GM19099 (cell line): Measurements from ENCODE around the gene SORL1.

ENCODE experiments used
- POLR2A ChIP-seq: IDR thresholded peaks from 3 replicates; pipeline ENCODE4 v1.6.1; 2011; ENCODE audit warnings: low read depth; ENCODE audit not compliant: insufficient read length; ENCODE audit errors: extremely low read depth

Gene SORL1

DNA sequence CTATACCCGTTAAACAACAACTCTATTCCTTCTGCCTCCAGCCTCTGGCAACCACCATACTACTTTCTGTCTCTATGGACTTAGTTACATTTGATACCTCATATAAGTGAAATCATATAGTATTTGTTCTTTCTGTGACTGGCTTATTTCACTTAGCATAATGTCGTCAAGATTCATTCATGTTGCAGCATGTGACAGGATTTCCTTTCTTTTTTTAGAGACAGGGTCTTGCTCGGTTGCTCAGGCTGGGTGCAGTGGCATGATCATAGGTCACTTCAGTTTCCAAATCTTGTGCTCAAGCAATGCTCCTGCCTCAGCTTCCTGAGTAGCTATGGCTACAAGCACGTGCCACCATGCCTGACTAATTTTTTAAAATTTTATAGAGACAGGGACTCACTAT, 29.4 kb upstream of the SORL1 start:
- TF ChIP-seq POLR2A, result no peak

DNA sequence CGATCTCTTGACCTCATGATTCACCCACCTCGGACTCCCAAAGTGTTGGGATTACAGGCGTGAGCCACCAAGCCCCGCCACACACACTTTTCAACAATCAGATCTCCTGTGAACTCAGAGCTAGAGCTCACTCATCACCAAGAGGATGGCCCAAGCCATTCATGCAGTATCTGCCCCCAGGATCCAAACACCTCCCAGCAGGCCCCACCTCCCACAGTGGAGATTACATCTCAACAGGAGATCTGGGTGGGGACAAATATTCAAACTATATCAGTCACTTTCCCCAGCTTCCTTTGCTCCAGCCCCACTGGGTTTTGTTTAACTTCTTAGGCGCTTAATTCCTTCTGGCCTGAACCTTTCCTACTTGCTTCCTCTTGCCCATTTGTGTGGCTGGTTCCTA, 26.3 kb upstream of the SORL1 start:
- no peak for TF ChIP-seq POLR2A

DNA sequence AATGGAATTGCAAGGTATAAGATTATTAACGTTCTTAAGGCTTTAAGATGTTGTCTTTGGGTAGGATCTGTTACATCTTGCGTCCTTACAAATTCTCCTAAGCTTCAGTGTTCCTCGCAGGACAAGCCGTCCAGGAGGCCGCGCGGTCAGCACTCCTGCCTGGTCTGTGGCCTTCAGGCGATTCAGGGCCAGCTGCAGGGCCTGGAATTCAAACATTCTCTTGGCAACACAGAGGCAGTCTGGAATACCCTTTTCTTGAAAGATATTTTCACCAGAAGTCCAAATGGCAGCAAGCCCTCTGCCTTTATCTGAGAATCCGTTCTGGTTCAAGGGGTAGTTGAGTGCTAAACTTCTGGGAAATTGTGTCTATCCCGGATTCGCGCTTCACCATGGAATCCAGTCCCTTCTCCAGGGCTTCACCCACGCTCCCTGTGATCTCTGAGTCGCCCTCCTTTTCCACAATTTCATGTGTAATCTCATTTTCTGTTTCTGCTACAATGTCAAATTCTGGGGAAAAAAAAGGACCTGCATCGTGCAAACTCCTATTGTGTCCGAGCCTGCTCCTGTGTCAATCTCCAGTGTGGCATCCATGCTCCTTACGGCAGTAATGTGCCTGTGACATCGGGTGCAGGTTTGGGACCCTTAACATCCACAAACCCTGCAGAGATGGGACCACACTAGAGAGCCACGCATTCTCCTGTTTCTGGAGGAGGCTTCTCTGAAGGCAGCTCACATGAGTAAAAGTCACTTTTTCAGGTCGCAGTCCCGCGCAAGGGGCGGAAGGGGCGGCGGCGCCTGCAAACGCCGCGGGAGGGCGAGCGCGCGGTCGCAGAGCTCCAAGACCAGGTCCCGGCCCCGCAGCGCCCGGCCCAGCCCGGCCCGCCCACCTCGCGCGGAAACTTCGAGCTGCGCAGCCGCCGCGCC, 25.4 kb upstream of the SORL1 start:
- TF ChIP-seq POLR2A, result no peak

DNA sequence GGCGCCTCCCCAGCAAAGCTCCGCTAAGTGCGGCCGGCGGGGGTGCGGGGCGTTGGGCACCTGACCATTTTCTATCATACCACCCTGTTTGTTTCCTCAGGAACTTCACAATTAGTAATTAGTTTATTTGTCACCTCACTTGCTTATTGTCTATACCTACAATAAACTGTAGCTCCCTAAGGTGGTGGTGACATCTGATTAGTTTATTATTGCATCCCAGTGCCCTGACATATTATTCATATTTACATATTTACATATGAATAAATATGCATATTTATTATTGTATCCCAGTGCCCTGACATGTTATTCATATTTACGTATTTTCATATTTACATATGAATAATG, 24.7 kb upstream of the SORL1 start:
- TF ChIP-seq POLR2A, result no peak

DNA sequence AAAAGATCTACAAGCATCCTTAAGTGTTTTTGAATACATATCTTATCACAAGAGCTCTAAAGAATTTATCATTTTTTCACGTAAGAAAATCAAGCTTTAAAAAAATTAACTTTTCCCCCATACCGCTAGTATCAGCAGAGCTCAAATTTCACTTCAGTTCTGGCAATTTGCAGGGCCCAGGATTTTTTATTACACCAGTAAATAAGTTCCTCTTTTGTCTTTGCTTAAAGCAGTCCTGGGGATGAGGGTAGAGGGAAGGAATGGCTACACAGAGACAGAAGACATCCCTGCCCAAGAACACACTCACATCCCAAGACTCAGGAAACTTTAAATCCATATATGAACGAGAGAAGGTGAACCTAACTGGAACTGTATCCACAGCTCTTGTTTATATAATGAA, 22.6 kb upstream of the SORL1 start:
- TF ChIP-seq POLR2A, result no peak

DNA sequence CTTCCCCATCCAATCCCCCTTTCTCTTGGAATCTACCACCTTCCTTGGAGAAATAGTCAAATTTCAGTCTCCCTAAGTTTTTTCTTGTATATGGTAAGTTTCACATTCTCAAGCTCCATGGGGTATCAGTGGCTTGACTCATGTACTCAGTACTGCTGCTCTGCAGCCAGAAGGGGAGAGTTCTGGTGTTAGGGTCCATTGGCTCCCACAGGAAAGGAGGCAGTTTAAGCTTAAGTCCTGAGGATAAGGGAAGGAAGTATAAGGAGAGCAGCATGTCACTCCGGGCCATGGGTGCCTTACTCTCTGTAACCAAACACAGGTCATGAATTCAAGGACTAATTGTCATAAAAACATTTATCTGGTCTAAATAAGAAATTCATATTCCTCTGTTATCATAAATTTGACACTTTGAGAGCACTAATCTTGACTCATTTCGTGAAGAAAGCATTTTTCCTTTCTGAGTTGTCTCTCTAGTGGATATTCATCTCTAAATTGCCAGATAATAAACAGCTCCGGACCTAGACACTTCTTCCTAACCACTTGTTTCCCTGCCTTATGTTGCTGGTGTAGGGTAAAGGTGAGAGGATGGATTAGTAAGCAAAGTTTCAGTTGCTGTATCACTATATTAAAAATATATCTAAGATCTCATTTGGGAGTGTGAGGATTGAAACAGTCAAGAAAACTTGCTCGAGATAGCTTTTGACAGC, 20.1 kb upstream of the SORL1 start:
- TF ChIP-seq POLR2A, result no peak

DNA sequence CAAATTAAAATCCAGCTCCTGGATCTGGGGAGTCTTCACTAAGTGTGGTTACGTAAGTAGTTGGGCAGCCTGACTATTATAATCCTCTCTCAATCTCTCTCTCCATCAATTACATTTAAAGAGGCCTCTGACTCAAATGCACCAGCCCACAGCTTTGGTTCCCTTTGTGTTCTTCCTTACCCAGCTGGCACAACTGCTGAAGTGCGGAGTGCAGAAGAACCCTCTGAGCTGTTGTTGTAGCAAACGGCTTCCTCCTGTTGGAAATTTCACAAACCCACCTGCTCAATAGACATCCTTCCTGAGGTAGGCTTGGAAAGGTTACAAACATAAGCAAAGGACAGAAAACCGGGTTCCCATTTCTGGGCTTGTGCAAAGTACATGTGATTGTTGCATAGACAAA, 17.0 kb upstream of the SORL1 start:
- TF ChIP-seq POLR2A, result no peak

DNA sequence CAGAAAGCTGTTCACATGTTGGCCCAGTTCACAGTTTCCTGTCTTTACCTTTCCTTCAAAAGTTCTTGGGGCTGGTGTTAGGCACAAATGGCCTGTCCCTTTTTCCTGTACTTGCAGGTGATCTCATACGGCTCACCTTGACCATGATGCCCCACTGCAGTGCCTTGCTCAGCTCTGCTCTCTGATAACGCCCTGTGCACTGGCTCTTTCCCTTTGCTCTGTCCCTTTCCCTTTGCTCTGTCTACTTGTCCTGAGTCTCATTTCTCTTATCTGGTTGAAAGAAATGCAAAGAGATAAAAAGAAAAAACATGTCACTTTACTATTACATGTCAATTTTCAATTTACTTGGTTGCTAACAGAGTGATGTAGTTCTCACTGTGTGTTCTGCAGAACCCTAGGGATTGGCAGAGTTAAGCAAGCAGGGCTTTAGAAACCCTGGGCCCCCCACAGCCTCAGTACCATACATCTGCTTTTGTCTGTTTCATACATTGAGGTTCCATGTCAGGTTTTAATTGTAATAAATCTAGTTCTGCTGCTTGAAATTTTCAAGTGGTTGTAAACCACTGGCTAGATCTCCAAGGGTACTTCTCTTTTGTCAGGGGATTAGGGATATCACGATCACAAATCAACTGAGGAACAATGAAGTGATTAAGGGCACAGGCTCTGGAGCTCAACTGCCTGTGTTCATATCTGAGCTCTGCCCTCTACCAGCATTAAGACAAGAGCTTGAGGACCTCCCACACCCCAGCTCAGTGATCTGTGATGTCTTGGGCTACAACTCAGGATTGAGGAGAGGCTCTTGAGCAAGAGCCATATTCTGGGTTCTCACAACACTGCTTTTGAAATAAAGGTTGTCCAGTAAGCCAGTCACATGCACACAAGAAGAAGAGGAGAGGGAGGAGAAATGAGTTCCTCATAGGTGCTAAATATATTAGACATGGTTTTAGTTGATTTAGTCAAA, 16.3 kb upstream of the SORL1 start:
- TF ChIP-seq POLR2A, result no peak

DNA sequence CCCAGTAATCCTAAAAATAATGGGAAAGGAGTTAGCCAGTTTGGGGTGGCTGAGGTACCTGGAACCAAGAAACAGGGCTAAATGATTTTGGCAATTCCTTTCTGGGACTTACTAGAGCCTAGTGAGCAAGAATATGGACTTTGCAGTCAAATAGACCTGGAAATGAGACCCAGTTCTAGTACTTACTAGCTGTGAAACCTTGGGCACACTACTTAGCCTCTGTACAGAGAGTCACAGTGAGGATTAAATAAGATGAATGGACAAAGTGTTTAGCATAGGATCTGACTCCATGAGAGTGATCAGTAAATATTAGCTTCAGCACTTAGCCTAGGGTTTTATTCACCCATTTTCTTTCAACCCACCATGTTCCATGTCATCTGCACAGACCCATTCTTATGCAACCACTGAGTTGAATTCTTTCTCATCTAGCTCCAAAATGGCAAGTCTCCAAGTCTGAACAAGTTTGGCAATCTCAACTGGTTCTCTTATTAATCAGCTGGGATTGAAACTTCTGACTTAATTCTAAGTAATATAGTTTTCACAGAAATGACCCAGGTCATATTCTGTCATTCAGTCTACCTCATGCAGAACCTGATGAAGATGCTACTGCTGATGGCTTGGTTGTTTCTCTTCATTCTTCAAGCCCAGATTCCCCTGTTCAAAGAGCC, 15.0 kb upstream of the SORL1 start:
- TF ChIP-seq POLR2A, result no peak

DNA sequence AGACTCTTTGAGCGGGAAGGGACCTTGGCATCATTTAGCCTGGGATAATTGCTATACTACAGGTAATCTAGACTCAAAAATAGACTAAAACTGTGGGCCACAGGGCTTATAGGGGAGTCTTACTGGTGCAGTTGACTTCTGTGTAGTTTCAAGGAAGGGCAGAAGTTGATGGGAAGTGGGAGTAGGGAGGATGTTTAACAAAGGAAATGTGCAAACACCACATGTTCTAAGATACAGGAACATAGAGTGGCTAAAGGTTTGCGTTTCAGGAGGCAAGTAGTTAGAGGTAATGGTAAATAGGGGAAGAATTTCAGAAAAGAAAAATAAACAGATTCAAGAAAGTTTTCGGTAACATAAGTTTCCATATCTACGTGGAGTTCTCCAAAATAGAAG, 14.4 kb upstream of the SORL1 start:
- no peak for TF ChIP-seq POLR2A

DNA sequence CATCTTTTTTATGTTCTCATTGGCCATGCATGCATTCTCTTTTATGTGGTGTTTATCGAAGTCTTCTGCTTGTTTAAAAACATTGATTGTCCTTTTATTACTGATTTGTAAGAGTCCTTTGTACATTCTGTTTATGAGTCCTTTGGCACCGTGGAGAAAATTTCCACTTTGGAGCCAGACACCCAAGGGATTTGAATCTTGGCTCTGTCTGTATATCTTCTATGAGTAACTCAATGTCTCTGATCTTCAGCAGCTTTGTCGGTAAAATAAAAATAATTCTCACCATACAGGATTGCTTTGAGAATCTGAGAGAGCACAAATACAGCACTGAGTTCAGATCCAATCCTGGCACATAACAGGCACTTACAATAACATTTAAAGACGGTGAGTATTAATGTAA, 12.8 kb upstream of the SORL1 start:
- no peak for TF ChIP-seq POLR2A

DNA sequence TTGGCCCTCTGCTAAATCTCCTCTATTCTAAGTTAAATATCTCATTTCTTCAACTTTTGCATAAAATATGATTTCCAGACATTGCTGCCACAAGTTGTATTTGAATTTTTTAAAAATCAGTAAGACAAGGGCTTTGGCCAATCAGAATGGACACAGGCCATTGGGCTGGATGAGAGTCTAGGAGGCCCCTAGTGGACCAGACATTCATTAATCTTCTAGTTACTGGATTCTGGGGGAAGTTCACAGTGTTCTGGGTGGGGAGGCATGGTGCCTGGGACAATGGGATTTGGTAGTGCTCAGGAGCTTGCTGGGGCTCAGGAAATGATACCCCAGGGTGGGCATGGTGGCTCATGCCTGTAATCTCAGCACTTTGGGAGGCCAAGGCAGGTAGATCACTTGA, 12.4 kb upstream of the SORL1 start:
- TF ChIP-seq POLR2A, result no peak

DNA sequence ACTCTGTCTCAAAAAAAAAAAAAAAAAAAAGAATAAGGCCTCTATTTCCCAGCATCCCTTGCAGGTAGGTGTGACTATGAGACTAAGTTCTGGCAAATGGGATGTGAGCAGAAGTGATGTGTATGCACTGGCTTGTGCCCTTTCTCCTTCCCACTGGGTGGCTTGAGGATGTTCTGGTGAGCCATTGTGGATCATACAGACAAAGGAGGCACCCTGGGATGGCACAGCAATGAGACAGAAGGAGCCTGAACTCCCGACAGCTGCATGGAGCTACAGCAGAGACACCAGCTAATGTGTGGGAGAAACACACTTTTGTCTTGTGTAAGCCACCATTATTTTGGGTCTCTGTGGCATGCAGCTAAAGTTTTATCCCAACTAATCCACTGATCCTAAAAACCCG, 10.6 kb upstream of the SORL1 start:
- no peak for TF ChIP-seq POLR2A

DNA sequence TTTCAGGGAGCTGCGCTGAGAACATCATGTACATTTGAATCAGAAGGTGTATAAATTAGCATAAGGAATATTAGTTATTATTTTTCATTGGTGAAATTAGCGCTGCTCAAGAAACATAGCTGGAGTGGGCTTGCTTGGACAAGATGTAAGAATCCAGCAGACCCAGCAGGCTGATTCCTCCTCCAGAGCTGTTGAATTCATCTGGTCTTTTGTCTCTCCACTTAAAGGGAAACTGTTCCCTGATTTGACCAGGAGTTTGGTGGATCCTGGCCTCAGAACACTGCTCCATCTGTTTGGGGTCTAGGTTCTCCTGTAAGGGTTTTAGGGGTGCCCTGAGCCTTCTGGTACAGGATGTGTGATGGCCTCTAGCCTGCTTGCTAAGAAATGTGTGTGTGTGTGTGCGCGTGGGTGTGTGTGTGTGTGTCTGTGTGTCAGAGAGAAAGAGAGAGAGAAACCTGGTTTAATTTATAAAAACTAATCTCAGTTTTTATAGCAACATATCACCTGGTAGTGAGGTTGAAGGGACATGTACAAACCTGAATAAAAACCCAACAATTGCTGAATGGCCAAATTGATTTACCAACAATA, 8.3 kb upstream of the SORL1 start:
- TF ChIP-seq POLR2A, result no peak
